Activated gamma-delta T cell (primary cell): ENCODE data around the gene KAZN.

Experiments
- DNase-seq: peaks from one replicate; lab custom pipeline; 2025; lab: John Stamatoyannopoulos, UW

Gene KAZN

DNA sequence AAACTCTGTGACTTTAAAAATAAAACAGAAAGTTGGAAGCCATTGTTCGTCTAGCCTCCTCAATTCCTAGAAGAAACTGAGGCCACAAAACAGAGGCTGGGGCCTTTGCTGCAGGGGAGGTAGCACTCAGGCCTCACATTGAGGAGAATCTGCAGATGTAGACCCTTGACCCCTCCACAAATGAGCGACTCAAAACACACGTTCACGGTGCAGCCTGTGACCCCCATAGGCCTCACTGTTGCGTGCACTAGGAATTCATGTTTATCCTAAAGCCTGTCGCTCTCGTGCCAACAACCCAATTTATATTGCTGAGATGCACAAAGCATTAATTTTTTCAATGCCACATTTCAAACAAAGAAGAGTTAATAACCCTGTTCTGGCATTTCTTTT lies 560.7 kb downstream of the KAZN start:
- DNase-seq: no peak

DNA sequence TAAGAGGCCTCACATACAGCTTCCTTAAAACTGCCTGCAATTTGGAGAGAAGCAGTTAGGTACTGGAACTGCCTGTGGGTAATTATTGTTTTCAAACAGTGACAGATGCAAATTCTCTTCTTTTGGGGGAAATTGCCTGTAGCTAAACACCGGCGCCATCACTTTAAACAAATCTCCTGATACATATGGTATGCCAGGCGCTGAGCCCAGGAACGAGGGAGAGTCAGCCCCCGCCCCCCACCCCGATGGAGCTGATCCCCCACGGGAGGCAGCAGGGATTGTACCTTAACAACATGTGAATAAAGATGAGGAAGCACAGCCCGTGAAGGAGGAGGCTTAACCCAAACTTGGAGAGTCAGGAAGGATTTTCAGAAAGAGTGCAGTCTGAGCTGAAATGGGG lies 562.1 kb downstream of the KAZN start:
- no peak for DNase-seq

DNA sequence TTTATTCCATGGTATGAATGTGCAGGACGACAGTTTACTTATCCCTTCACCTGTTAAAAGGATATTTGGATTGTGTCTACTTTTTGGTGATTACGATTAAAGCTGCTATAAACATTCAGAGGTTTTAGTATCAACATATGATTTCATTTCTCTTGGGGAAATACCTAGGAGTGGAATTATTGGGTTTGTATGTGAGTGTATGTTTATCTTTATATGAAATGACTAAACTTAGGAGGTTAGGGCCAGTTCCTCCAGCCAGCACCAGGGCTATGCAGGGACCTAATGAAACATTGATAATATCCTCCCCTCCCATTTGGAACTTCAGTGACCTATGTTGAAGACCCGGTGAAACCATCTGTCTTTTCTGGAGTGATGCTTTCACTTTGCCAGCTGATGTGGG lies 568.9 kb downstream of the KAZN start:
- no peak for DNase-seq
